Stimulated activated CD8-positive, alpha-beta memory T cell treated with anti-CD3 and anti-CD28 coated beads, Interleukin-15, amount 100 ng/mL, for 4 hours (primary cell): Measurements from ENCODE around the gene SYNGR2.
"Not testable (repeated sequence)": the region's sequence is repeated elsewhere in the genome, so short reads cannot be mapped to it uniquely, and the experiment has no call there.

Experiments
- DNase-seq, 2 donors: peaks; one replicate each; pipeline ENCODE4 v3.0.0-alpha.2; 2020; ENCODE audit warnings: low read depth in 2 of 2

The SYNGR2 gene

DNA sequence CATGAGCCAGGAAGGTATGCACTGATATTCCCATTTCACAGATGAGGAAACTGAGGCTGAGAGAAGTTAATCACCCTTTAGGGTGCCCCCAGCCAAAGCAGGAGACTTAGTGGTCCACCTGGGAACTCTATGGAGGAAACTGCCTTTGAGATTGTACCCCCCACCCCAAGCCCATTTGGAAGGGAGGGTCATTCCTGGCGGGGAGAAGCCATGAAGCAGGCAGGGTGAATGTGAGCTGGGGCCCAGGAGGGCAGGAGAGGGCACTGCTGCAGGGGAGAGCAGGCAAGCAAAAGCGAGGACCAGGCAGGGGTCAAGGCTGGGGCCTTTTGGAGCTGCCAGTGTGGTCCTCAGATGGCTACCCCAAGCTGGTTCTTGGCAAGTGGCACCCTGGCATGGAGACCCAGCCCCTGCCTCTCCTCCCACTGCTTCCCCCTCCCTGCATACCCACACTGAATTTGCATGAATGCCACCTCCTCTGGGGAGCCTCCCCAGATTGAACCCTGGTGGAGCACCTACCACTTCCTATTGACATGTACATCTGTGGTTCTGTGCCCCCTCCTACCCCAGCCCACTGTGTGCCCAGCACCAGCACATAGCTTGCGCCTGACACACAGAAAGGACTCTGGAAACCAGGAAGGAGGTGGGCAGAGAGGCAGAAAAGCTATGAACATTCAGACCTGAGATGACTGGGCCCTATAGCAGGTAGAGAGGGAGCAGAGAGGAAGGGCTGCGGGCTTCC lies 38.9 kb upstream of the SYNGR2 start:
- no peak for DNase-seq

DNA sequence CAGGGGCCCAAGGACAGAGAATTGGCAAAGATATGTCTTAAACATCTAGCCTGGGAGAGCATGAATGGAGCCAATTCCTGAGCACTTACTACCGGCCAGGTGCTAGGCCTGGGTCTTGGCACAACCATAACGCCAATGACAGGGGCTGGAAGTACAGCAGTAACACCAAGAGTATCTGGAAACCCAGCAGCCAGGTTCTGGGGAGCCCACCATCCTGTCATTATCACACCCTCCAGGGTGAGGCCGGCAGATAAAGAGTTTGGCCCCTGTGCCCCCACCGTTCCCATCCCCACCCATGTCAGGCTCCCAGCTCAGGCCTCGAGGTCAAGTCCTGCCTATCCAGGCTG lies 38.3 kb upstream of the SYNGR2 start:
- DNase-seq = no peak

DNA sequence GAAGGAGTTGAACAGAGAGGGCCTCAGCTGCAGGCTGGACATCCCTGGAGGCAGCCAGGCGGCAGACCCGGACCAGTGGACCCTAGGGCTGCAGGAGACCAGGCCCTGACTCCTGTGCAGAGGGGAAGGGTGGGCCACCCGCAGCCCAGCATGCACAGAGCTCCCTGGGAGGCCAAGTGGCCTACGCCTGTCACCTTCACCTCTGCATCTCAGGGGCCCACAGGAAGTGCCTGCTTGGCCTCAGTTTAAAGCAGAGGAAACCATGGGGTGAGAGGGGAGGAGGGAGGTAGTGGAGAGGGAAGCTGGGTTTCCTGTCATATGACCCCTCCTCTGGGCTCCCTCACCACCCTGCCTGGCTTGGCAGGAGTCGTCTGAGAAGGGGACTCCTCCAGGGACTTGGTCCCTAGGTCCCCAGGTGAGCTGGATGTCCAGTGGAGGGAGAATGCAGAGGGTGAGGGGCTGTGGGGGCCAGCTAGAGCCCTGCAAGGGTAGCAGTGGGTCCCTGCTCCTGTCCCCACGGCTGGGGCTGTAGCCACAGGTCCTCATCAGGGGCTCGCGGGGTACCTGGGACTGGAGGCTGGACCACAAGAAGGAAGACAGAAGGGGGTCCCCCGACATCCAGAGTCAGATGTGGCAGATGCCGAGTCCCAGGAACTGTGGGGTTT lies 37.8 kb upstream of the SYNGR2 start, which contains the start of gene TMC8:
Gene TMC8, plus strand, starts transcription at position 335 of the 665 bp plus-strand sequence. CDS start 818 bp downstream, outside the sequence.
- DNase-seq = no peak

- peak; percentile 68 to 74 for DNase-seq
Measured at GRCh38 chr17:78131172-78132083, 37.0 kb upstream of the SYNGR2 start.

DNA sequence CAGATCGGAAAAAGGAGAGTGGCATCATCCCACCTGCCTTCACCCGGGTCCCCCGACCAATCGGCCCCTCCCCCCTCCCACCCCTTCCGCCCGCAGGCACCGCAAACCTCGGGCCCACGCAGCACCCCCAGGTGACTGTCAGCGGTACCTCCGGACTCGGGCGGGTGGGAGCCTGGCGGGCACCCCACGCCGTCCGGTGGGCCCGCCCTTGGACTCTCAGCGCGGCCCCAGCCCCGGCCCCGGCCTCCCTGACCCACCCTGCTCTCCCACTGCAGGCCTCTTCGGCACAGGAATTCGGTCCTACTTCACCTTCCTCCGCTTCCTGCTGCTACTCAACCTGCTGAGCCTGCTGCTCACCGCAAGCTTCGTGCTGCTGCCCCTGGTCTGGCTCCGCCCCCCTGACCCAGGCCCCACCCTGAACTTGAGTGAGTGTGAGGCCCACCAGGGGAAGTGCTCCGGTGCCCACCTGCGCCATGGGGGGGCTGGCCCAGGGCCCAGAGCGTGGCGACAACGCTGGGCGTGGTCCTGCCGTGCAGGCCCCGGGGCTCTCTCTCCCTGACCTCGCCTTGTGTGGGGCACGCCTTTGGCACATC lies 36.2 kb upstream of the SYNGR2 start:
- DNase-seq = peak in 1 of 2 donors; percentile 59

- DNase-seq = no peak
Measured at GRCh38 chr17:78132767-78133178, 35.6 kb upstream of the SYNGR2 start.

- no peak for DNase-seq
Measured at GRCh38 chr17:78133179-78133951, 35.0 kb upstream of the SYNGR2 start.

- DNase-seq = no peak
Measured at GRCh38 chr17:78133971-78134898, 34.1 kb upstream of the SYNGR2 start.

GRCh38 chr17:78134899-78135385 lies 33.4 kb upstream of the SYNGR2 start:
- no peak for DNase-seq

GRCh38 chr17:78135858-78136500 lies 32.4 kb upstream of the SYNGR2 start:
- DNase-seq = no peak

GRCh38 chr17:78137392-78138203 lies 30.8 kb upstream of the SYNGR2 start:
- no peak for DNase-seq

GRCh38 chr17:78138204-78139060 lies 29.9 kb upstream of the SYNGR2 start:
- DNase-seq = no peak

DNA sequence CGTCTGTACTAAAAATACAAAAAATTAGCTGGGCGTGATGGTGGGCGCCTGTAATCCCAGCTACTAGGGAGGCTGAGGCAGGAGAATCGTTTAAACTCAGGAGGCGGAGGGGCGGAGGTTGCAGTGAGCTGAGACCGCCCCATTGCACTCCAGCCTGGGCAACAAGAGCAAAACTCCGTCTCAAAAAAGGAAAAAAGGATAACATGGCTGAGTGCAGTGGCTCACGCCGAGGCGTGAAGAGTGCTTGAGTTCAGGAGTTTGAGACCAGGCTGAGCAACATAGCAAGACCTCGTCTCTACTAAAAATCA lies 28.6 kb upstream of the SYNGR2 start:
- not testable (repeated sequence) for DNase-seq

- DNase-seq = peak; percentile 74 to 87
Measured at GRCh38 chr17:78140169-78141051, 28.0 kb upstream of the SYNGR2 start.

DNA sequence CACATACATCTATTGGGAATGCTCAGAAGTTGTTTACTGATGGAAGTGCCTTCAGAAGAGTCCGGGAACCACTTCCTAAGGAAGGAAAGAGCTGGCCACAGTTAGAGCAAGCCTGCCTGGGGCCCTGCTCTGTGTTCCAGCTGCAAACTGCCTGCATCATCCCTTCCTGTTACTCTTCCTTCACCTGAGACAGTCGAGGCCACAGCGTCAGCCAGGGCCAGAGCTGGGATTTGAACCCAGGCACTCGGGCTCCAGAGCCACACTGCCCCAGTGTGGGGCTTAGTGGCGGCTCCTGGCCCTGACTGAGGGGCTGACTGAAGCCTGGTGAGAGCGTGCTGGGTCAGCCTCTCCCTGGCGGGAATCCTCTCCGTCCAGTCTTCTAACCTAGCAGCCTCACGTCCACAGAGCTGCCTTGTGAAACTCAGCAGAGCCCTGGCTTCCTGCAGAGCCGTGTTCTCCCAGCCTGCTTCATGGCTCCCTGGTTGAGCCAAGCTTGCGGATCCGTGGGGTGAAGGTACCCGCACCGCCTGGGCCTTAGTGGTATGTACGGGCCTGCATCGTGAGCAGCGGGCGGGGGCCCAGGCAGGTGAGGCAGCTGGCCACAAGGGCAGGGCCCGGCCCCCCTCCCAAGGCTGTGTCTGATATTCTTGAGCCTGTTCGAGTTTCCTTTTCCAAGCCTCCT lies 26.8 kb upstream of the SYNGR2 start:
- DNase-seq = no peak
